CD14-positive monocyte (primary cell): ENCODE data around the gene JHY. TPM values are rescaled to one million over a fixed set of nuclear protein-coding genes. Genes with fewer than 3 reads are reported as not detected.

Experiments used
- DNase-seq, 3 donors: peaks; one replicate each; pipeline ENCODE4 v3.0.0-alpha.2; 2011 to 2022
- H2AFZ ChIP-seq: 2 replicates; pipeline ENCODE4 v1.6.0; 2012; ENCODE audit warnings: mild to moderate bottlenecking, low read depth, low read length, inconsistent platforms; ENCODE audit not compliant: insufficient read depth, poor library complexity, severe bottlenecking
- H3K27ac ChIP-seq, 2 donors: 1 replicate in 1 of 2; 2 replicates in 1 of 2; pipeline ENCODE4 v1.5.1; 2012 to 2013; ENCODE audit warnings: low read length in 2 of 2, control low read depth in 1 of 2, inconsistent platforms in 1 of 2, low read depth in 1 of 2, mild to moderate bottlenecking in 1 of 2
- H3K27me3 ChIP-seq, 2 donors: one replicate each; pipeline versions ENCODE4 v1.6.0 to v1.6.1; 2011 to 2013; ENCODE audit warnings: low read length in 2 of 2; ENCODE audit not compliant: control insufficient read depth in 2 of 2, insufficient read depth in 2 of 2
- H3K36me3 ChIP-seq, 2 donors: replicated peaks in 1 of 2; 1 replicate in 1 of 2; 2 replicates in 1 of 2; pipeline versions ENCODE4 v1.5.1 to v1.6.1; 2012 to 2013; ENCODE audit warnings: low read length in 2 of 2, control low read depth in 1 of 2, inconsistent platforms in 1 of 2, mild to moderate bottlenecking in 1 of 2; ENCODE audit not compliant: insufficient read depth in 2 of 2, control insufficient read depth in 1 of 2
- H3K4me1 ChIP-seq, 2 donors: 1 replicate in 1 of 2; 2 replicates in 1 of 2; pipeline versions ENCODE4 v1.5.1 to v1.6.1; 2012 to 2013; ENCODE audit warnings: low read length in 2 of 2, control low read depth in 1 of 2, inconsistent platforms in 1 of 2, mild to moderate bottlenecking in 1 of 2, moderate library complexity in 1 of 2; ENCODE audit not compliant: insufficient read depth in 2 of 2, control insufficient read depth in 1 of 2
- H3K4me2 ChIP-seq: replicated peaks from 2 replicates; pipeline ENCODE3; 2012; ENCODE audit warnings: low read length, moderate library complexity, mild to moderate bottlenecking; ENCODE audit not compliant: poor library complexity, severe bottlenecking; ENCODE audit errors: extremely low read depth
- H3K4me3 ChIP-seq, 3 experiments: fragments of 200-600 bp in 1 of 3; sonication (generic) in 1 of 3; replicated peaks in 1 of 3; 1 replicate in 2 of 3; 2 replicates in 1 of 3; pipeline ENCODE4 v1.5.1; 2011 to 2013; ENCODE audit warnings: low read length in 3 of 3, mild to moderate bottlenecking in 3 of 3, control low read depth in 2 of 3, low read depth in 2 of 3, inconsistent platforms in 1 of 3, moderate library complexity in 1 of 3
- H3K79me2 ChIP-seq: 2 replicates; pipeline ENCODE4 v1.6.0; 2012; ENCODE audit warnings: mild to moderate bottlenecking, control low read depth, inconsistent platforms, low read length, moderate library complexity; ENCODE audit not compliant: insufficient read depth
- H3K9ac ChIP-seq: 2 replicates; pipeline ENCODE4 v1.6.0; 2017; ENCODE audit warnings: low read length, mild to moderate bottlenecking; ENCODE audit not compliant: insufficient read depth, poor library complexity, severe bottlenecking
- H3K9me3 ChIP-seq, 2 donors: replicated peaks in 1 of 2; 1 replicate in 1 of 2; 2 replicates in 1 of 2; pipeline versions ENCODE4 v1.5.1 to v1.6.1; 2012 to 2013; ENCODE audit warnings: low read length in 2 of 2, control low read depth in 1 of 2; ENCODE audit not compliant: control insufficient read depth in 1 of 2, insufficient read depth in 1 of 2
- H4K20me1 ChIP-seq: 2 replicates; pipeline ENCODE4 v1.6.0; 2012; ENCODE audit warnings: mild to moderate bottlenecking, low read length, control low read depth, moderate library complexity; ENCODE audit not compliant: insufficient read depth
- H3K27ac Mint-ChIP-seq, 7 donors: one replicate each; pipeline ENCODE4 v1.8.0; 2020; ENCODE audit warnings: mild to moderate bottlenecking in 7 of 7, mixed read lengths in 7 of 7, moderate library complexity in 6 of 7, inconsistent platforms in 2 of 7
- H3K27me3 Mint-ChIP-seq, 3 donors: one replicate each; pipeline ENCODE4 v1.8.0; 2021 to 2022; ENCODE audit warnings: low read depth in 3 of 3, mild to moderate bottlenecking in 3 of 3, mixed read lengths in 3 of 3, moderate library complexity in 3 of 3, inconsistent platforms in 1 of 3
- H3K36me3 Mint-ChIP-seq, 2 donors: one replicate each; pipeline ENCODE4 v1.8.0; 2020; ENCODE audit warnings: mixed read lengths in 2 of 2, inconsistent platforms in 1 of 2, mild to moderate bottlenecking in 1 of 2
- H3K4me1 Mint-ChIP-seq: one replicate; pipeline ENCODE4 v1.8.0; 2020; ENCODE audit warnings: mild to moderate bottlenecking, mixed read lengths
- H3K4me3 Mint-ChIP-seq, 2 donors: one replicate each; pipeline ENCODE4 v1.8.0; 2020; ENCODE audit warnings: mild to moderate bottlenecking in 2 of 2, mixed read lengths in 2 of 2, moderate library complexity in 1 of 2
- H3K9me3 Mint-ChIP-seq, 7 donors: one replicate each; pipeline ENCODE4 v1.8.0; 2020 to 2022; ENCODE audit warnings: mixed read lengths in 7 of 7, mild to moderate bottlenecking in 6 of 7, moderate library complexity in 6 of 7, inconsistent platforms in 2 of 7
- WGBS: methylation state at CpG from one replicate; pipeline ENCODE4 v1.1.5; 2013; ENCODE audit warnings: missing lambda C conversion rate; ENCODE audit not compliant: insufficient coverage; 5-methylcytosine and 5-hydroxymethylcytosine counted together
- intact Hi-C, 2 donors: fragments of 100-400 bp; cut with micrococcal nuclease; formaldehyde crosslinking; loops; one replicate each; pipeline versions ENCODE4 v1.15.0 to v1.15.1; 2023
- polyA plus RNA-seq, 3 donors: library from polyadenylated mRNA; depleted of rRNA in 1 of 3; unstranded in 2 of 3; stranded (reverse) in 1 of 3; fragments of 300-500 nt in 2 of 3; fragments of >200 nt in 1 of 3; fragmentation: Illumina TruSeq in 2 of 3; gene quantifications; 1 replicate in 2 of 3; 2 replicates in 1 of 3; pipeline ENCODE4 v1.2.3, GENCODE V29; 2012 to 2021
- TF ChIP-seq, protein P1 (sequence below): fragments of 200-600 bp; IDR thresholded peaks from one replicate; pipeline ENCODE4 v1.8.0; 2022; ENCODE audit warnings: antibody characterized with exemption, mild to moderate bottlenecking

Gene JHY
- polyA plus RNA-seq, 3 donors: 0.68 to 0.91 (median 0.89) TPM

DNA sequence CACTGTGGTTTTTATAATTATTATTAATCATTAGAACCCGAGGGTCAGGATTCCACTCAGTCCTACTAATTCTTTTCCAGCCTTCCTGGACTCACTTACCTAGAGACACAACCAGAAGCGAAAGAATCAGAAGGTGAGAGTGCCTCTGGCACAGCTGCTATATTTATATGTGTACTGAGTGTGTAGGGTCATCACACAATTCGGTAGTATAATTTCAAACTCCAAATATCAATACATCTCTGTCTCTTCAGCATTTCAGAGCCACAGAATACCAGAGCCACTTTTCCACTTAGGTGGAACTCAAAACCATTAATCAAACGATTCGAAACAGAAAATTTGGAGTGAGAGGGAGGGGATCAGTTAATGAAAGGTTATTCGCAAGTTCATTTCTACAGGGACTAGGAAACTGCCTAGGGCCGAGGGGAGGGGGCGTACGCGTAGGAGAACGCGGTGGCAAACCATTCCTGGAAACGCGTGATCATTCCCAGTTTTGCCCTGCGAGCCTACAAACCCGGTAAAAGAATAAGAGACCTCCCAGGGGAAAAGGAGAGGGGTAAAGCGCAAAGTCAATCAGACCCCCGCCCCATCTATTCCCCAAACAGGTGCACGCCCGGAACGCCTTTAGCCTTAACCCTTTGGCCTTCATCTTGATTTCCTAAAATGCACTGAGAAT, 93.6 kb downstream of the JHY start:
- intact Hi-C loops: no loop called here
- Mint-ChIP-seq H3K27ac (no peak overlapping the region), H3K4me3 (peak overlapping the region; percentile 24 to 77), H3K4me1 (peaks cover 5% of the 10 kb centered on the region), H3K9me3 (peaks cover 0 to 30% (median 12%) of the 10 kb centered on the region in 7 donors), H3K27me3 (peaks cover 85 to 97% (median 86%) of the 10 kb centered on the region in 3 donors), H3K36me3 (peaks cover 6 to 10% of the 10 kb centered on the region in 2 donors)
- no peak overlapping the region for H3K9ac ChIP-seq
- no peaks in the 10 kb centered on the region for H4K20me1 ChIP-seq
- no peaks in the 10 kb centered on the region for H3K79me2 ChIP-seq
- H3K9me3 ChIP-seq: peaks cover 0 to 45% of the 10 kb centered on the region in 2 donors
- H3K4me2 ChIP-seq: no peak overlapping the region
- no peaks in the 10 kb centered on the region for H3K4me1 ChIP-seq
- H2AFZ ChIP-seq: no peak overlapping the region
- H3K4me3 ChIP-seq: no peak overlapping the region
- peaks cover 81 to 89% of the 10 kb centered on the region in 2 donors for H3K27me3 ChIP-seq
- no peak overlapping the region for H3K27ac ChIP-seq
- no peaks in the 10 kb centered on the region for H3K36me3 ChIP-seq
- WGBS: 16% methylated on average over 8 of the region's 21 CpGs
- DNase-seq: no peak
- TF ChIP-seq, protein P1, sequence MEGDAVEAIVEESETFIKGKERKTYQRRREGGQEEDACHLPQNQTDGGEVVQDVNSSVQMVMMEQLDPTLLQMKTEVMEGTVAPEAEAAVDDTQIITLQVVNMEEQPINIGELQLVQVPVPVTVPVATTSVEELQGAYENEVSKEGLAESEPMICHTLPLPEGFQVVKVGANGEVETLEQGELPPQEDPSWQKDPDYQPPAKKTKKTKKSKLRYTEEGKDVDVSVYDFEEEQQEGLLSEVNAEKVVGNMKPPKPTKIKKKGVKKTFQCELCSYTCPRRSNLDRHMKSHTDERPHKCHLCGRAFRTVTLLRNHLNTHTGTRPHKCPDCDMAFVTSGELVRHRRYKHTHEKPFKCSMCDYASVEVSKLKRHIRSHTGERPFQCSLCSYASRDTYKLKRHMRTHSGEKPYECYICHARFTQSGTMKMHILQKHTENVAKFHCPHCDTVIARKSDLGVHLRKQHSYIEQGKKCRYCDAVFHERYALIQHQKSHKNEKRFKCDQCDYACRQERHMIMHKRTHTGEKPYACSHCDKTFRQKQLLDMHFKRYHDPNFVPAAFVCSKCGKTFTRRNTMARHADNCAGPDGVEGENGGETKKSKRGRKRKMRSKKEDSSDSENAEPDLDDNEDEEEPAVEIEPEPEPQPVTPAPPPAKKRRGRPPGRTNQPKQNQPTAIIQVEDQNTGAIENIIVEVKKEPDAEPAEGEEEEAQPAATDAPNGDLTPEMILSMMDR: no peak

DNA sequence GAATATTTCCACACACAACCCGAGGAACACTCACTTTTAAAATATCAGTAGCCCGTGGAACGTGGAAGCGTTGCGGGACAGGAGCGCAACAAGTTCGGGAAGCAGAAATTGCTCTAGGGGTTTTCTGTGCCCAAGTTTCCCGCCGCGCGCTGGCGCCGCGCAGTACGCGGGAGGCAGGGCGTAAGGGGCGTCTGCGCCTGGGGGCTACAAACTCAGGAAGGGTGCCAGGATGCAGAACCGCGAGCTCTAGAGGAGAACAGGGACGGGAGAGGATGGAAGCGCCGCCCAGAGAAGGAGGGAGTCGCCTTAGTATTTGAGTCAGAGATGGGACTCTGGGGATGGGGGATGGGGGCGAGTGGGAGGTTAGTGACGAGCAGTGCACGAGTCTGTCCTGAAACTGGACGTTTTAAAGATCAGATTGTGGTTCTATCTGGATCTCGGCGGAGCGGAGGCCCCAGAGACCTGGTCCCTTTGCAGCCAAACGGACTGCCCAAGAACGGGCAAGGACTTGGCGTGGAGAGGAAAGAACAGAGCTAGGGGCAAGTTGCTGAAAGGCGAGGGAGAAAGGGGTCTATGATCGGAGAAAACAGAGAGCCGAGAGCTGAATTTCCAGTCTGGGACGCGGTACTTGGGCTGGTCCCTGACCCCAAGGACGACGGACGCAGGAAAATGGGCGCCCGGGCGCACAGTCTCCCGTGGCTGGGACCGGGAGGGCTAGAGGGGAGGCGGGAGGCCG, 94.3 kb downstream of the JHY start:
- peaks cover 83 to 95% of the 10 kb centered on the region in 2 donors for H3K27me3 ChIP-seq
- no peaks in the 10 kb centered on the region for H3K36me3 ChIP-seq
- H3K9me3 ChIP-seq: peaks cover 0 to 50% of the 10 kb centered on the region in 2 donors
- 4% methylated on average over 49 of the region's 50 CpGs for WGBS
- Mint-ChIP-seq H3K9me3 (peaks cover 4 to 36% (median 14%) of the 10 kb centered on the region in 7 donors), H3K27ac (no peak overlapping the region), H3K4me1 (peaks cover 8% of the 10 kb centered on the region), H3K27me3 (peaks cover 88 to 98% (median 91%) of the 10 kb centered on the region in 3 donors), H3K4me3 (peak overlapping the region in 1 of 2 donors; percentile 76), H3K36me3 (peaks cover 6 to 10% of the 10 kb centered on the region in 2 donors)
- no peak for DNase-seq
- H3K4me1 ChIP-seq: no peaks in the 10 kb centered on the region
- H2AFZ ChIP-seq: no peak overlapping the region
- intact Hi-C loops: no loop called here
- H3K79me2 ChIP-seq: no peaks in the 10 kb centered on the region
- no peak overlapping the region for H3K27ac ChIP-seq
- no peaks in the 10 kb centered on the region for H4K20me1 ChIP-seq
- no peak overlapping the region for H3K9ac ChIP-seq
- TF ChIP-seq, protein P1: no peak
- no peak overlapping the region for H3K4me2 ChIP-seq
- no peak overlapping the region for H3K4me3 ChIP-seq
